Body of pancreas (tissue), 4 donors: ENCODE data around the gene USP32. TPM values are rescaled to one million over a fixed set of nuclear protein-coding genes. Genes with fewer than 3 reads are reported as not detected.

Source experiments
- ATAC-seq: fragments of 150-250 bp; one replicate; pipeline ENCODE4 v1.9.1; 2016
- DNase-seq, 4 donors: peaks; one replicate each; pipeline ENCODE4 v3.0.0-alpha.2; 2019
- H3K27ac ChIP-seq, 4 donors: fragments of 200-600 bp; sonication (generic); 1 replicate in 3 of 4; 2 replicates in 1 of 4; pipeline versions ENCODE4 v1.5.1 to v1.6.1; 2016 to 2019; ENCODE audit warnings: mild to moderate bottlenecking in 1 of 4, mixed read lengths in 1 of 4, moderate library complexity in 1 of 4
- H3K27me3 ChIP-seq, 2 donors: fragments of 200-600 bp; sonication (generic); one replicate each; pipeline ENCODE4 v1.6.0; 2016; ENCODE audit warnings: mild to moderate bottlenecking in 1 of 2
- H3K36me3 ChIP-seq, 2 donors: fragments of 200-600 bp; sonication (generic); replicated peaks in 1 of 2; 2 replicates each; pipeline ENCODE4 v1.5.1; 2016; ENCODE audit warnings: low read depth in 2 of 2; ENCODE audit not compliant: insufficient read depth in 1 of 2
- H3K4me1 ChIP-seq: fragments of 200-600 bp; sonication (generic); one replicate; pipeline ENCODE4 v1.6.0; 2016
- H3K4me3 ChIP-seq, 2 donors: fragments of 200-600 bp; sonication (generic); 1 replicate in 1 of 2; 2 replicates in 1 of 2; pipeline ENCODE4 v1.5.1; 2016 to 2019
- H3K9me3 ChIP-seq, 3 donors: fragments of 200-600 bp; sonication (generic); 1 replicate in 2 of 3; 2 replicates in 1 of 3; pipeline ENCODE4 v1.5.1; 2016
- CTCF ChIP-seq, 7 experiments: fragments of 450-650 bp in 4 of 7; fragments of 200-600 bp in 3 of 7; sonication (generic) in 3 of 7; IDR thresholded peaks; one replicate each; pipeline ENCODE4 v1.5.1; 2016 to 2019; ENCODE audit warnings: antibody characterized with exemption in 7 of 7
- POLR2A ChIP-seq, 3 donors: fragments of 450-650 bp; IDR thresholded peaks; one replicate each; pipeline ENCODE4 v1.6.1; 2016; ENCODE audit warnings: antibody characterized with exemption in 3 of 3, mild to moderate bottlenecking in 2 of 3
- WGBS, 2 donors: methylation state at CpG; one replicate each; pipeline ENCODE4 v1.1.5; 2017; 5-methylcytosine and 5-hydroxymethylcytosine counted together
- intact Hi-C: fragments of 100-400 bp; cut with DNase I; formaldehyde crosslinking; loops from one replicate; pipeline ENCODE4 v1.15.1; 2023
- total RNA-seq, 2 donors: library from RNA; depleted of rRNA; stranded (reverse); fragments of >200 nt; gene quantifications; one replicate each; pipeline ENCODE4 v1.1.0, GENCODE V29; 2016

The USP32 gene
- total RNA-seq, 2 donors from 2014 or later, result 15.8 to 19.7 TPM

GRCh38 chr17:60328679-60329078 lies 63.3 kb downstream of the USP32 start:
- ATAC-seq, result no peak
- Histone ChIP-seq H3K27ac (no peak overlapping the region), H3K27me3 (no peaks in the 10 kb centered on the region), H3K4me3 (no peak overlapping the region), H3K4me1 (no peaks in the 10 kb centered on the region), H3K36me3 (no peaks in the 10 kb centered on the region), H3K9me3 (no peaks in the 10 kb centered on the region)
- intact Hi-C loops, result no loop called here
- 91 to 100% methylated on average over 3 to 9 of the region's 9 CpGs for WGBS, 2 donors
- TF ChIP-seq POLR2A (IDR thresholded peaks at IDR 0.05), result no peak
- no peak for TF ChIP-seq CTCF (IDR thresholded peaks at IDR 0.05)
- no peak for DNase-seq

- no peak for DNase-seq
- intact Hi-C loops, result no loop called here
These were observed 64.0 kb downstream of the USP32 start for GRCh38 chr17:60327901-60328273.

GRCh38 chr17:60327134-60327900 lies 64.6 kb downstream of the USP32 start:
- Histone ChIP-seq H3K9me3 (no peaks in the 10 kb centered on the region), H3K4me3 (no peak overlapping the region), H3K27me3 (no peaks in the 10 kb centered on the region), H3K4me1 (no peaks in the 10 kb centered on the region), H3K36me3 (no peaks in the 10 kb centered on the region), H3K27ac (no peak overlapping the region)
- ATAC-seq (no peak), DNase-seq (no peak)
- TF ChIP-seq POLR2A (IDR thresholded peaks at IDR 0.05) (no peak), CTCF (IDR thresholded peaks at IDR 0.05) (no peak)
- 90 to 95% methylated on average over 2 to 12 of the region's 27 CpGs for WGBS, 2 donors
- intact Hi-C loops, result no loop called here

More at GRCh38 chr17:60327901-60328273, 64.0 kb downstream of the USP32 start:
- 94 to 100% methylated on average over 2 to 4 of the region's 4 CpGs for WGBS, 2 donors
- ATAC-seq, result no peak
- Histone ChIP-seq H3K9me3 (no peaks in the 10 kb centered on the region), H3K27me3 (no peaks in the 10 kb centered on the region), H3K4me3 (no peak overlapping the region), H3K36me3 (no peaks in the 10 kb centered on the region), H3K4me1 (no peaks in the 10 kb centered on the region), H3K27ac (no peak overlapping the region)
- no peak for TF ChIP-seq POLR2A (IDR thresholded peaks at IDR 0.05)

- DNase-seq (no peak), ATAC-seq (no peak)
- Histone ChIP-seq H3K27me3 (no peaks in the 10 kb centered on the region), H3K27ac (no peak overlapping the region), H3K4me3 (no peak overlapping the region), H3K9me3 (no peaks in the 10 kb centered on the region), H3K36me3 (no peaks in the 10 kb centered on the region), H3K4me1 (peaks cover 5% of the 10 kb centered on the region)
- WGBS, 2 donors, result 74 to 75% methylated on average over 2 of the region's 2 CpGs
- intact Hi-C loops, result no loop called here
- TF ChIP-seq CTCF (IDR thresholded peaks at IDR 0.05), result no peak
- no peak for TF ChIP-seq POLR2A (IDR thresholded peaks at IDR 0.05)
These were observed 65.2 kb downstream of the USP32 start for GRCh38 chr17:60326702-60327101.

GRCh38 chr17:60325730-60326524 lies 66.0 kb downstream of the USP32 start:
- no peak for ATAC-seq

More at GRCh38 chr17:60325730-60326524, 66.0 kb downstream of the USP32 start:
- WGBS, 2 donors, result 87 to 95% methylated on average over 13 of the region's 13 CpGs
- Histone ChIP-seq H3K4me1 (peaks cover 7% of the 10 kb centered on the region), H3K9me3 (no peaks in the 10 kb centered on the region), H3K36me3 (no peaks in the 10 kb centered on the region), H3K27ac (no peak overlapping the region), H3K27me3 (no peaks in the 10 kb centered on the region), H3K4me3 (no peak overlapping the region)
- intact Hi-C loops, result no loop called here
- no peak for DNase-seq
- TF ChIP-seq CTCF (IDR thresholded peaks at IDR 0.05), result no peak
- TF ChIP-seq POLR2A (IDR thresholded peaks at IDR 0.05), result no peak
